CD4-positive, alpha-beta T cell treated with Interleukin-6 at 100 ng/mL for 8 hours (primary cell): ENCODE measurements around the gene PRODH2.
"Not testable (repeated sequence)": the region's sequence is repeated elsewhere in the genome, so short reads cannot be mapped to it uniquely, and the experiment has no call there.

Experiments
- DNase-seq: peaks from one replicate; pipeline ENCODE4 v3.0.0-alpha.2; 2020; ENCODE audit warnings: mixed read lengths, low spot score

PRODH2 gene

GRCh38 chr19:35781650-35782049 is 31.0 kb downstream of the PRODH2 start:
- DNase-seq: no peak

DNA sequence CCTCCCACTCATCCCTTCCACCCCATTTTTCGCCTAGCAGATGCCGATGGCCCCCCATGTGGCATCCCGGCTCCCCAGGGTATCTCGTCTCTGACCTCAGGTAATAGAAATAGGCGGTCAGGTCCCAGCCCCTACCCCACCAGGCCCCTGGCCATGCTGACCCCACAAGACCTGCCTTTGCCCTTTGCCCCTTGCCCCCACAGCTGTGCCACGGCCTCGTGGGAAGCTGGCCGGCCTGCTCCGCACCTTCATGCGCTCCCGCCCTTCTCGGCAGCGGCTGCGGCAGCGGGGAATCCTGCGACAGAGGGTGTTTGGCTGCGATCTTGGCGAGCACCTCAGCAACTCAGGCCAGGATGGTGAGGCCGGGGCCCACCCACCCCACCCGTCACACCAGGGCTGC is 31.9 kb downstream of the PRODH2 start:
- DNase-seq: no peak

GRCh38 chr19:35780058-35780457 is 32.6 kb downstream of the PRODH2 start:
- DNase-seq: no peak

DNA sequence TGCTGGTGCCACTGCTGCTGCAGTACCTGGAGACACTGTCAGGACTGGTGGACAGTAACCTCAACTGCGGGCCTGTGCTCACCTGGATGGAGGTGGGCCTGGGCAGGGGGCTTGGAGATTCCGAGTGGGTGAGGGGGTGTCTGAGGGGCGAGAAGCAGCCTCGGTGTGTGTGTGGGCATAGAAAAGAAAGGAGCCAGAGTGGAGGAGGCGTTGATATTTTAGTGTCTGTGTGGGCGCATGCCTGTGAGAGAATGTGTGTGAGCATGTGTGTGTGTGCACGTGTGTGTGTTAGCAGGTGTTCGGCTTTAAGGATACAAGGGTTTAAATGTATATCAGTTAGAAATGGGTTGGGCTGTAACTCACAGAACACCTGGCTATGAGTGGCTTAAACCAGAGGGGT is 33.6 kb downstream of the PRODH2 start:
- DNase-seq: no peak

- DNase-seq: no peak
Measured at GRCh38 chr19:35777961-35778360, 34.7 kb downstream of the PRODH2 start.

- DNase-seq: no peak
Measured at GRCh38 chr19:35777086-35777841, 35.4 kb downstream of the PRODH2 start.

DNA sequence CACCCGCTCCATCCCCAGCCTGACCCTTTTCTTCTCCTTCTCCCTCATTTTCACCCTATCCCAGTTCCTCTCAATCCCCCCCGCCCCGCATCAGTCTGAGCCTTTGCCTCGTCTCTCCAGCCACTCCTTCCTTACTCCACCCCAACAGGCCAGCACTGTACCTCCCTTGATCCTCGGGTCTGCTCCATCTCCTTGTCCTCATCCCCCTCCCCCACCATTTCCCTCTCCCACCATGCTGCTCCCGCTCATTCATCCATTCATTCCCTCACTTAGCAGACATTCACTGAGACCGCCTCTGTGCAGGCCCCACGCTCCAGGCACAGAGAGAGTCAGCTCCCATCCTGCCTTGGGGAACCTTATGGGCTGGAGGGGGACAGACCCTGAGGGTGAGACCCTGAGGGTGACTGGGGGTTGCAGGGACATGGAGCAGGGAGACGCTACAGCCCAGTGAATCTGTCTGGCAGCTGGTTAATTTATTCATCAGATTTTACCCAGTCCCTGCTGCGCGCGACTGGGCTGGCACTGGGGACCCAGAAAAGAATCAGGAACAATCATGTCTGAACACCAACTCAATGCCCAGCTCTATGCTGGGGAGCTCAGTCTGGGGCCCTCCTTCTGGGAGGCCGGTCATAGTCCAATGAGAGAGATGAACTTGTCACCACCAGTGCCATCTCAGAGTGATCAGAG is 36.4 kb downstream of the PRODH2 start:
- no peak for DNase-seq

- peak; percentile 97 for DNase-seq
Measured at GRCh38 chr19:35775298-35776101, 37.1 kb downstream of the PRODH2 start, which contains the start of gene ARHGAP33. Gene ARHGAP33 (plus strand): TSS chr19:35775564. CDS start chr19:35775659, 95 bp downstream.

DNA sequence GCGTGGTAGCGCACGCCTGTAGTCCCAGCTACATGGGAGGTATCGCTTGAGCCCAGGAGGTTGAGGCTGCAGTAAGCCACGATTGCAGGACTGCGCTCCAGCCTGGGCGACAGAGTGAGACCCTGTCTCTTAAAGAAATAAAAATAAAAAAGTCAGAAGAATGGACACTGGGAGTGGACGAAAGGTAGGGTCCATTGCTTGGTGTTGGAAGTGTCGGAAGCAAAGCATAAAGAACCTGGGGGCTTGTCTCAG is 37.7 kb downstream of the PRODH2 start:
- no peak for DNase-seq

DNA sequence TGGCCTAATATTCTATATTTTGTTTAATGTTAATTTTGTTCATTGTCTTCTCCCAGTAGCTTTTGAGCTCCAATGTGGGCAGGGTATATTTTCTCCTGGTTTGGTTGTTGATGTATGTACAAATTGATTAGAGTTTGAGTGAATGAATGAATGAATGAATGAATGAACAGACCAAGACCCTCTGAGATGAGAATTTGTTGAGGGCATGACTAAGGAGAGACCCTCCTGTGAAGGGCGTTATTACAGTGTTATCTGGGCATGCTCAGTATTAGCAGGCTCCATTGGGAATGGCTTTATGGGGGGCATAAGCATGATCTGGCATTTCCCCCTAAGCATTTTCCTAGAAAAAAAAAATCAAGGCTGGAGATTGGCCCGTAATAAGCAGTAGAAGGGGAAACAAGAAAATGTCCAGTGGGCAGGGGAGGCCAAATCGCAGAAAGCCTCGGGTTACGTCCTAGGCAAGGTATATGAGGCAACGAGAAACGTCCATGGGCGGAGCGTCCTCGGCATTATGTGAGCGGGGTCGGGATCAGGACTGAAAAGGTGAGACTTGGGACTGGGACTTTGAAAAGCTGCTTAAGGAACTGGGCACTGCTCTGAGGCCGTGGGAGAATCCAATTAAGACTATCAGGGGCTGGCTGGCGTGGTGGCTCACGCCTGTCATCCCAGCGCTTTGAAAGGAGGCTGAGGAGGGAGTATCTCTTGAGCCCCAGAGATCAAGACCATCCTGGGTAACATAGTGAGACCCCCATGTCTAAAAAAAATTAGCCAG is 38.2 kb downstream of the PRODH2 start:
- no peak for DNase-seq

DNA sequence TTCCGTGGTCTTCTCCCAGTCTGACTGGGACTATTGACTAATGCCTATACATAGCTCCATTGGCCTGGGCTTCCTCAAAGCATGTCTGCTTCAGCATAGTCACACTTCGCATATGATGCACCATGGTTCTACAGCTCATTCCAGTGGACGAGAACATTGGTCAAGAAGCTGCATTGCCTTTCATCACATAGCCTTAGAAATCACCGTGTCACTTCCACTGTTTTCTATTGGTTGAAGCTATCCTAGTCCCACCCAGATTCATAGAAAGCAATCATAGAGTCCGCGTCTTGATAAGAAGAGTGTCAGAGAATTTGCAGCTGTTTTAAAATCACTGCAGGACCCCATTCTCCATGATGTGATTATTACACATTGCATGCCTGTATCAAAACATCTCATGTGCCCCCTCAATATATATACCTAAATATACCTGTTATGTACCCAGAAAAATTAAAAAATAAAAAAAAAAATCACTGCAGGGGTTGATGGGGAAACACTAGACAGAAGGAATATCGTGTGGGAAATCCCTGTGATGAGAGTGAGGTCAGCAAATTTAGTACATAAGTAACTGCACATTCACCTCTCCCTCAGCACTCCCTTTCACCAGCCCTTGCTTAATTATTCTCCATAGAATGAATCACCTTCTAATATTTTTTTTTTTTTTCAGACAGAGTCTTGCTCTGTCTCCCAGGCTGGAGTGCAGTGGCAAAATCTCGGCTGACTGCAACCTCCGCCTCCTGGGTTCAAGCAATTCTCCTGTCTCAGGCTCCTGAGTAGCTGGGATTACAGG is 39.4 kb downstream of the PRODH2 start:
- no peak for DNase-seq

DNA sequence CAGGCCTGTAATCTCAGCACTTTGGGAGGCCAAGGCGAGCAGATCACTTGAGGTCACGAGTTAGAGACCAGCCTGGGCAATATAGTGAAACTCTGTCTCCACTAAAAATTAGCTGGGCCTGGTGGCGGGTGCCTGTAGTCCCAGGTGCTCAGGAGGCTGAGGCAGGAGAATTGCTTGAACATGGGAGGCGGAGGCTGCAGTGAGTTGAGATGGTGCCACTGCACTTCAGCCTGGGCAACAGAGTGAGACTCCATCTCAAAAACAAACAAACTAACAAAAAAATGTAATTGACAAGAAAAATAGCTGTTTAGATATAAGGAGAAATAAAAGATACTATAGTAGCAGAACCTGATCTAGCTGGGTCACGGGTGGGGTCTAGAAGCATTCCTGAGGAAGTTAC is 40.3 kb downstream of the PRODH2 start:
- not testable (repeated sequence) for DNase-seq

DNA sequence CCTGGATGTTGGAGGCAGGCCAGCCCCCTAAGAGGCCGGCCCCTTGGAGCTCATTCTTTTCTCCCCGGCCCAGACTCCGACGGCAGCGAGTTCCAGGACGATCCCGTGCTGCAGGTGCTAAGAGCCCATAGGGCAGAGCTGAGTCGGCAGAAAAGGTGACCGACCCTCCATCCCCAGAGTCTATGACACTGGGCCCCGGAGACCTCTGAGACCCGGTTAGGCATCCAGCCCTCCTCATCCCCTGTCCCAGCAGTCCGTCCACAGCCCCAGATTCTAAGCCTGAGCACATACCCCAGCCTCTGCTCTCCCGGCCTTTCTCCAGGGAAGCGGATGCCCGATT is 44.6 kb downstream of the PRODH2 start:
- DNase-seq: no peak

DNA sequence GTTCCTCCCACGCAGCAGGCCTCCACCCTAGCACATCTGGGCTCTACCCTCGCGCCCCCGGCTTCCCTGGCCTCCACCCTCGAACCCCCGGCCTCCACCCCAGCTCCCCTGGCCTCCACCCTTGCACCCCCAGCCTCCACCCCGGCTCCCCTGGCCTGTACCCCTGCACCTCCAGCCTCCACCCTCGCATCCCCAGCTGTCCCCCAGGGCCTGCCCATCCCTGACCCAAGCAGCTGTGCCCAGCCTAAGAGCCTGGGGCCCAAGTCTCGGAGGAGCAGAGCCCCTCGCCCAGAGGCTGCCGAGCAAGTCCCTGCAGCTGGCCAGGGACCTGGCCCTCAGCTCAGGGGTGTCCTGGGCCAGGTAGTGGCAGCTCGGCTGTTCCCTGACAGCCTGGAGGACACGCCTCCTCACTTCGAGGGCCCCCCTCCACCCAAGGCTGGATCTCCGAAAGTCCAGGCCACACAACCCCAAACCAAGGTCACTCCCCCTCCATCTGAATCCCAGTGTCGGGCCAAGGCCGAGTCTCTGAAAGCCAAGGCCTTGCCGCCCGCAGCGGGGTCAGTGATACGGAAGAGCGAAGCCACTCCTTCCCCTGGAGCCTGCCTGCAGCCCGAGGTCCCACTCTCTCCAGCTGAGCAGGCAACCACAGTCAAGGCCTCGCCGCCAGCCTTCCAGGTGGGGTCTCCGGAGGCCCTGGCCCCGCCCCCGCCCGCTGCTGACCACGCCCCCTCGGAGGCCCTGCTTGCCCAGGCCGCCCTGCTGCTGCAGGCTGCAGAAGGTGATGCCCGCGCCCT is 45.2 kb downstream of the PRODH2 start:
- no peak for DNase-seq

DNA sequence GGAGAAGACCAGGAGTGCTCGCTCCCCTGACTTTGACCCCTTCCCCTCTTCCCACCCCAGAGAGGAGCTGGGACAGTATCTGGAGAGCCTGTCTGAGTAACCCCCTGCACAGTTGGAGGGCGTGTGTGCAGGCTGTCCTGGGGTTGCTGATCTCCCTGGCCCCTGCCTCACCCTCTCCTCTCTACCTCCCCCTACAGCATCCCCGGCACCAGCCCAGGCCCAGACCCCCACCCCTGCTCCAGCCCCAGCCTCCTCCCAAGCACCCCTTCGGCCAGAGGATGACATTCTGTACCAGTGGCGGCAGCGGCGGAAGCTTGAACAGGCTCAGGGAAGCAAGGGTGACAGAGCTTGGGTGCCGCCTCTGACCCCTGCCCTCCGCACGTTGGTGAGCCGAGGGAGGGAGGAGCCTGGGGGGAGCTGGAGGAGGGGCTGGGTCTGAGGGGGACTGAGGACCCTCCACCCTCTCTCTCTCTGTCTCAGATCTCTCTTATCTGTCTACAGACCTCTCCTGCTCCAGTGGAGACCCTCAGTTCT is 46.0 kb downstream of the PRODH2 start:
- no peak for DNase-seq

GRCh38 chr19:35764432-35765315 is 48.0 kb downstream of the PRODH2 start:
- no peak for DNase-seq

- no peak for DNase-seq
Measured at GRCh38 chr19:35760711-35761349, 51.8 kb downstream of the PRODH2 start.

DNA sequence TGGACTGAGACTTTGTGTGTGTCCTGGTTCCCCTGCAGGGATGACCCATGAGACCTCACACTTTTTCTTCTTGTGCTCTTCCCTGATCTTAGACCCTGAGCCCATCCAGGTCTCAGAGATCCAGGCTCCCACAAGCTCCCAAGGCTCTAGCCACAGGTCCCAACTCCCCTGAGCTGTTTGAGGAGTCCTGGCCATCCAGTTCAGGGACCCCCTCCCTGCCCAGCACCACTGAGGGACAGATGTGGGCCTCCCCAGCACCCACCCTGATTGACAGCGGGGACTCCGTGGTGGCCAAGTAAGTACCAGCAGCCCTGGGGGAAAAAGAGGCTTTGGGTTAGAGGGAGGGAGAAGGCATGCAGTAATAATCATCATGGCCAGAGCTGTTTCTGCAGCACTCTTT is 52.9 kb downstream of the PRODH2 start:
- no peak for DNase-seq
